Erythroblast (primary cell): ENCODE results near the gene NDUFAF8.

Experiments
- GATA1 ChIP-seq: IDR thresholded peaks from 2 replicates; pipeline ENCODE4 v1.6.1; 2011; ENCODE audit warnings: low read depth, mild to moderate bottlenecking, control low read depth, low read length, moderate library complexity
- POLR2A ChIP-seq: IDR thresholded peaks from 2 replicates; pipeline ENCODE4 v1.6.1; 2011; ENCODE audit warnings: mild to moderate bottlenecking, low read length

- TF ChIP-seq POLR2A = no peak
- no peak for TF ChIP-seq GATA1
These were observed 7.2 kb downstream of the NDUFAF8 start for GRCh38 chr17:81246343-81246670.
